GM18951 (cell line): ENCODE data around the gene ZNF254.
"Not testable (repeated sequence)": the region's sequence is repeated elsewhere in the genome, so short reads cannot be mapped to it uniquely, and the experiment has no call there.

ENCODE experiments used
- POLR2A ChIP-seq: IDR thresholded peaks from 4 replicates; pipeline ENCODE4 v1.6.1; 2011; ENCODE audit warnings: mild to moderate bottlenecking; ENCODE audit not compliant: insufficient read length, insufficient read depth; ENCODE audit errors: extremely low read depth
- in situ Hi-C: fragments of 300-500 bp; cut with MboI; formaldehyde crosslinking; loops from one replicate; pipeline ENCODE4 v1.12.0; 2022; ENCODE audit warnings: low sequenced_read_pairs, mixed read lengths, inconsistent platforms; ENCODE audit not compliant: unreplicated experiment

Gene ZNF254

DNA sequence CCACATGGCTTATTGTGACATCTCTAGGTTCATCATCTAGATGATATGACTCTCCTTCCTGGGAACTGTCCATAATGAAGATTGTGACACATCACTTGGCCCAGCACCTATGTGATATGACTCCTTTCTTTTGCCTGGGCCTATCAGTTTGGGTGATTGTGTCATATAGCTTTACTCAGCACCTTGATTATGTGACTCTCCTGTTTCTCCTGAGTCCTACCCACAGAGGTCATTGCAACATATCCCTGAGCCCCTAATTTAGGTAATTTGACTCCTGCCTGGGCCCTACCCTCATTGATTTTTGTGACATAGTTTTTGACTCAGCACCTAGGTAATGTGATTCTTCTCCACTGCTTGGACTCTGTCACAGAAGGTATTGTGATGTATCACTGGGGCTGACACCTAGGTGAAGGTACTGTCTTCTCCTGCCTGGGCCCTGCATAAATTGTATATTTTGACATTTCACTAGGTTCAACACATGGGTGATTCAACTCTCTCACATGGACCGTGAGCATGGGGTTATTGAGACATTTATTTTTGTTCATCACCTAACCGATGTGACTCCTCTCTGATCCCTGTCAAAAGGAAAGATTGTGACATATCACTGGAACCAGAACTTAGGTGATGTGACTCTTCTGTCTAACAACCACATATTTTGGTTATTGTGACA is 26.2 kb upstream of the ZNF254 start:
- no peak for TF ChIP-seq POLR2A
- in situ Hi-C loops, result no loop called here

GRCh38 chr19:24062190-24062589 is 24.8 kb upstream of the ZNF254 start:
- in situ Hi-C loops, result no loop called here
- no peak for TF ChIP-seq POLR2A

- in situ Hi-C loops, result no loop called here
- TF ChIP-seq POLR2A, result no peak
Measured at GRCh38 chr19:24063295-24063694, 23.7 kb upstream of the ZNF254 start.

GRCh38 chr19:24064175-24064574 is 22.8 kb upstream of the ZNF254 start:
- no peak for TF ChIP-seq POLR2A
- in situ Hi-C loops, result no loop called here

DNA sequence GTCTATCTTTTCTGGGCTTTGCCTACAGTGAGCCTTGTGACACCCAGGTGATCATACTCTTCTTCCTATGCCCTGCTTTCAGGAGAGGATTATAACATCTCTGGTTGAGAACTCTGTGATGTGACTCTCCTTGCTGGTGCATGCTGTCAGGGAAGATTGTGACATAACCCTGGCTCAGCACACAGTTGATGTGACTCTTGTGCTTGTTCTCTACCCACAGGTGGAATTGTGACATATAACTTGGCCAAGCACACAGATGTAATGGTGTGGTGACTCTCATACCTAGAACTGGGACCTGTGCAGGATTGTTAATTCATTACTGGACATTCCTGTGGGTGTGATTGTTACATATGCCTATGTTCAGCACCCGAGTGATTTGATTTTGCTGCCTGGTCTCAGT is 21.7 kb upstream of the ZNF254 start:
- TF ChIP-seq POLR2A, result no peak

GRCh38 chr19:24065865-24066604 is 21.0 kb upstream of the ZNF254 start:
- in situ Hi-C loops, result no loop called here
- TF ChIP-seq POLR2A, result no peak

More for the DNA sequence above, 21.7 kb upstream of the ZNF254 start:
- in situ Hi-C loops, result no loop called here

GRCh38 chr19:24069905-24070657 is 16.9 kb upstream of the ZNF254 start:
- TF ChIP-seq POLR2A, result no peak
- in situ Hi-C loops, result no loop called here

DNA sequence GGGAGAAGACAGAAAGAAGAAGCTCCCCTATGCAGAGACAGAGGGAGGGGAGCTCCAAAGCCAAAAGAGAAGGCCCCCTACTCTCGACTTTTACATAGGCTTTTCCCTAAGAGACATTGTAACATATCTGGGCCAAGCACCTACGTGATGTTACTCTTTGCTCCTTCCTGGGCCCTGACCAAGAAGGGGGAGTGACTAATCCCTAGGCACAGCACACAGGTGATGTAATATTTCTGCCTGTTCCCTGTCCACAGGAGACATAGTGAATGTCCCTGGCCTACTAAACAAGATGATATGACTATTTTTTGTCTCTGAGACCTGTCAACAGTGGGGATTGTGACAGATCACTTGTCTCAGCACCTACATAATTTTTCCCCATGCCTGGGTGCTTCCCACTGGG is 15.9 kb upstream of the ZNF254 start:
- in situ Hi-C loops, result no loop called here
- TF ChIP-seq POLR2A, result no peak

GRCh38 chr19:24072720-24073119 is 14.3 kb upstream of the ZNF254 start:
- TF ChIP-seq POLR2A, result no peak
- in situ Hi-C loops, result no loop called here

GRCh38 chr19:24073807-24074206 is 13.2 kb upstream of the ZNF254 start:
- in situ Hi-C loops, result no loop called here

DNA sequence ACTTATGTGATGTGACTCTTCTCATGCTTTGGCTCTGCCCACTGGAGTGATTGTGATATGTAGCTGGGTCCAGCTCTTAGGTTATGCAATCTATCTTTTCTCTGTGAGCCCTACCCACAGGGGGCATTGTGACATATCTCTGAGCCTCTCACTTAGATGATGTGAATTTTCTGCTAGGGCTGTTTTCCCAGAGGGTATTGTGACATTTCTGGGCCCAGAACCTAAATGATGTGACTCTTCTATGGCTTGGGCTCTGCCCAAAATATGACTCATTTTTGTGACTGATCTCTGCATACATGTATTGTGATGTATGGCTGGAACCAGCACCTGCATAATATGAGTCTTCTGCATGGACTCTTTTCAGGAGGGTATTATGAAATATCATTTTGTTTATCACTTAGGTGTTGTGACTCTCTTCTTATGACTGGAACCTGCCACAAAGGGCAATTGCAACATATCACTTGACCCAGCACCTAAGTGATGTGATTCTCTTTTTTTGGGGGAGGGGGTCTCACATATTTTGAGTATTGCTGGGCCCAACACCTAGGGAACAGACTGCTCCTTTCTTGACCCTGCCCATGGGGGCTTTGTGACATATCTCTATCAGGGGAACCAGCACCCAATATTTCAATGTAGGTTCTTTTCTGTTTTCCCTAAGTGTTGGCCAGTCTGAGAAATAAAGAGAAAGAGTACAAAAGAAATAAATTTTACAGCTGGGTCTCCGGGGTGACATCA is 12.1 kb upstream of the ZNF254 start:
- no peak for TF ChIP-seq POLR2A
- in situ Hi-C loops, result no loop called here

More at GRCh38 chr19:24073807-24074206, 13.2 kb upstream of the ZNF254 start:
- TF ChIP-seq POLR2A, result no peak

DNA sequence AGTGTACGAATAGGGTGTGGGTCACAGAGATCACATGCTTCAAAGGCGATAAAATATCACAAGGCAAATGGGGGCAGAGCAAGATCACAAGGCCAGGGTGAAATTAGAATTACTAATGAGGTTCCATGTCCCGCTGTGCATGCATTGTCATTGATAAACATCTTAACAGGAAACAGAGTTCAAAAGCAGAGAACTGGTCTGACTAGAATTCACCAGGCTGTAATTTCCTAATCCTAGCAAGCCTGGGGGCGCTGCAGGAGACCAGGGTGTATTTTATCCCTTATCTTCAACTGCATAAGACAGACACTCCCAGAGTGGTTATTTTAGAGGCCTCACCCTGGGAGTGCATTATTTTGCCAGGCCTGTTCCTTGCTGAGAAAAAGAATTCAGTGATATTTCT is 11.5 kb upstream of the ZNF254 start:
- in situ Hi-C loops, result not testable (repeated sequence)

- TF ChIP-seq POLR2A, result no peak
- in situ Hi-C loops, result no loop called here
Measured at GRCh38 chr19:24078680-24079079, 8.3 kb upstream of the ZNF254 start.

DNA sequence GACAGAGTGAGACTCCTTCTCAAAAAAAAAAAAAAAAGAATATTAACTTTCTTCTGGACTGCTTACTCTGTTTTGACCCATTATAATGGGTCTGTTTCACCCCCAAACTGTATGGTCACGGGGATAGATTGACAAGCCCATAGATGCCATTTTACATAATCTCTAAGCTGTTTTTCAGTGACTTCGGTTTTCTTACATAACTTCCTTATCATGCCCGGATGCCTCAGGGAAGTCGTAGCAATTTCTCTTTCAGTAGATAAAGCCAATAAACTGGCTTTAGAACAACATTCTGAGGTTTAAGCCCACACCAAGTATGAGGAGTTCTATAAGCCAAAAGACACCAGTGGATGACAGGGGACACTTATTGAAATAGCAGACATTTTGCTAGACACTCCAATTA is 5.9 kb upstream of the ZNF254 start:
- in situ Hi-C loops, result no loop called here
- no peak for TF ChIP-seq POLR2A
